HG02884 (cell line): Measurements from ENCODE around the gene PIK3C2G.

Experiments used
- ATAC-seq: cut with Tn5 transposase; IDR thresholded peaks from one replicate; pipeline ENCODE4 v1.9.1; 2021; ENCODE audit warnings: mild to moderate bottlenecking, moderate library complexity; ENCODE audit not compliant: unreplicated experiment

Gene PIK3C2G

GRCh38 chr12:18277196-18277595 is 15.9 kb downstream of the PIK3C2G start:
- no peak for ATAC-seq

DNA sequence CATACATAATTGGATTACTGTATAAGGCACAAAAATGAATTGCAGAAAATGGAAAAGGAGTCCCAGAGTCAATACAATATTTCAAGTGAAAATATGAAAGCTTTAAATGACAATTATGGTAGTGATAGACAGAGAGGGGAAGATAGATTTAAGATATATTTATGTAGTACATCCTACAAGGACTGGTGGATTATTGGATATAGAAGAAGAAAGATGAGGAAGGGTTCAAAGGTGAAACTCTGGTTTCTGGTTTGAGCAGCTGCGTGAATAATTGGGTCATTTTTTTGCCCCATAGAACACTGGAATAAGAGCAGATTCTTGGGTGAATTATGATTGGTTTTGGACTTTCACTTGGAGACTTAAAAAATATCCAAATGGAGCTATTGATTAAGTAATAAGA is 19.4 kb downstream of the PIK3C2G start:
- ATAC-seq, result no peak

DNA sequence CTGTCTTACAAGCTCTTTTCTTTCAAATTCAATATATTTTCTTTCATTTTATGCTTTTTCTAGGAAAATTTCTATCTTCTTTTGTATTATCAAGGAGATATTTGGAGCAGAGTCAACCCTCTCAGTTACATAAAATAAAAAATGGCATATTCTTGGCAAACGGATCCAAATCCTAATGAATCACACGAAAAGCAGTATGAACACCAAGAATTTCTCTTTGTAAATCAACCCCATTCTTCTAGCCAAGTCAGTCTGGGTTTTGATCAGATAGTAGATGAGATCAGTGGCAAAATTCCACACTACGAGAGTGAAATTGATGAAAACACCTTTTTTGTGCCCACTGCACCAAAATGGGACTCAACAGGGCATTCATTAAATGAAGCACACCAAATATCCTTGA is 20.6 kb downstream of the PIK3C2G start:
- no peak for ATAC-seq

GRCh38 chr12:18283831-18284230 is 22.5 kb downstream of the PIK3C2G start:
- no peak for ATAC-seq

DNA sequence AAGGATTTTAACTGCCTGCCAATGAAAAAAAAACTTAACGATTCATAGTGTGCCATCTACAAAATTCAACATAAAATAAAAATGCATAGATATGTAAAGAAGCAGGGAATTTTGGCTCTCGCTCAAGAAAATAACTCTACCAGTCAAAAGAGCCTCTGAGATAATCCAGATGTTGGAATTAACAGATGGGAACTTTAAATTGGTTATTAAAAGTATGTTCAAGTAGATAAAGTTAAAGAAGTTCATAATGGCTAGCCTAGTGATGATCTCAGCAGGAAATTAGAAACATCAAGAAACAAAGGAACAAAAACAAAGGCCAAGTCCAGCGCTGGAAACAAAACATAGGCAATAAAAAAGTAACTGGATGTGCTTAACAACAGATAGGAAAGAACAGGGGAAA is 23.1 kb downstream of the PIK3C2G start:
- no peak for ATAC-seq

GRCh38 chr12:18285161-18285560 is 23.8 kb downstream of the PIK3C2G start:
- ATAC-seq, result no peak

GRCh38 chr12:18290386-18290785 is 29.1 kb downstream of the PIK3C2G start:
- no peak for ATAC-seq

DNA sequence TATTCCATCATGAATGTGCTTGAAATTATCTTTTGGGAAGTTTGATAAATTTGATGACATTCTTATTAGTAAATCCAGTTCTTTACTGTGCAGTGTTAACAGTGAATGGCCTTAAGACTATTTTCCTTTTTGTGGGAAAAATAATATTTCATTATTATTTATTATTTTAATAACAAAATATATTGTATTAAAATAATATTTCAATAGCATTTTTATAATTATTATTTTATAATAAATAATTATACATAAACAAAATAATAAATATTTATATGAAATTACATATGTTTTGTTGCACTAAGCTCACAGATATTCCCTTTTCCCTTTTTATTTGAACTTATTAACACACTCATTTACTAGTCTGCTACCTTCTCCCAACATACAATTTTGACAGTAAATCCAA is 33.6 kb downstream of the PIK3C2G start:
- no peak for ATAC-seq

DNA sequence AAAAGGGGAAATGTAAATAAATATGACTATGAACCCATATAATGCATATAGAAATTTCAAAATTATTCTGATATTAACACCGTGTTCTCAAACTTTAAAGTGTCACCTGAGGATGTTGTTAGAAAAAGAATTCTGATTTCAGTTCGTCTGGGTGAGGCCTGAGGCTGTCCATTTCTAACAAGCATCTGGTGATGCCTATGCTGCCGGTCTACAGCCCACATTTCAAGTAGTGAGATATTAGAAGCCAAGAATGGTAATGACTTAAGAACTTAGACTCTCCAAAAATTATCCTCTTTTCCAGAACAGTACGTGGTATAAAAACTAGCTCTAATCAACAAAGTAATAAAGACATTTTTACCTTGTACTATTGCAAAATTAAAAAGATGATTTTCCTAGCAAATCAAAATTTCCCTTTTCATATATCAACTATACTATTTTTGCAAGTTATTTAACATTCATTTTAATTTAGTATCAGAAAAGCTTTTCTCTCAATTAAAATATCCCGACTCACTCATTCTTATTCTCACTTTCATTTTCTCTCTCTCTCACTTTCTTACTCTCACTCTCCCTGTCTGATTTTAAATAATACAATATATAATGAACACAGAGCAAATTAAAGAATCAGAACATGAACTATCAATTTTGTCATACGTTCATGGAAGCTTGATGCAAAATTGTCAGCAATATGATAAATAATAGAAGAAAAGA is 35.0 kb downstream of the PIK3C2G start:
- ATAC-seq, result no peak

DNA sequence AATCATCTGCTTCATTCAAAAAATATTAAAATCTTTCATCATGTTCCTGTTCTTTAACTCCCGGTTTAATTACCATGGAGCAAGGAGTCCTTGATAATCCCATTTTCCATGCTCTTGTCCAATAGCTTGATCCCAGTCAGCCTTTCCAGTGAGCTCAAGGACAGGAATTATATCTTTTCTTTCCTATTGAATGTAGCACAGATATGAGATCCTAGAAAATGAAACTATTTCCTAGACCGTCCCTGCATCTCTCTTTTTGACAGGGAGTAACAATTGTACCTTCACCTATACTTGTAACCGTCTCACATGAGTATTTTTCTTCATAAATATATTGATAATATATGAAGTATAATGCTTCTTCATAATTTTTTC is 35.6 kb downstream of the PIK3C2G start:
- ATAC-seq, result no peak

DNA sequence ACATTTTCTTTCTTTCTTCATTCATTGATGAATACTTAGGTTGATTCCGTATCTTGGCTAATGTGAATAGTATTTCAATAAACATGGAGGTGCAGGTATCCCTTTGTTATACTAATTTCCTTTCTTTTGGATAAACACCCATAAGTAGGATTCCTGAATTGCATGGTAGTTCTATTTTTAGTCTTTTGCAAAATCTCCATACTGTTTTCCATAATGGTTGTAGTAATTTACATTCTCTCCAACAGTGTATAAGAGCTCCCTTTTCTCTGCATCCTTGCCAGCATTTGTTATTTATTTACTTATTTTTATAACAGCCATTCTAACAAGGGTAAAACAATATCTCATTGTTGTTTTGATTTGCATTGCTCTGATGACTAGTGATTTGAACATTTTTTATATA is 36.6 kb downstream of the PIK3C2G start:
- ATAC-seq, result no peak

- ATAC-seq, result no peak
These were observed 41.6 kb downstream of the PIK3C2G start for GRCh38 chr12:18302809-18303430.

GRCh38 chr12:18304609-18305008 is 43.3 kb downstream of the PIK3C2G start:
- ATAC-seq, result no peak

DNA sequence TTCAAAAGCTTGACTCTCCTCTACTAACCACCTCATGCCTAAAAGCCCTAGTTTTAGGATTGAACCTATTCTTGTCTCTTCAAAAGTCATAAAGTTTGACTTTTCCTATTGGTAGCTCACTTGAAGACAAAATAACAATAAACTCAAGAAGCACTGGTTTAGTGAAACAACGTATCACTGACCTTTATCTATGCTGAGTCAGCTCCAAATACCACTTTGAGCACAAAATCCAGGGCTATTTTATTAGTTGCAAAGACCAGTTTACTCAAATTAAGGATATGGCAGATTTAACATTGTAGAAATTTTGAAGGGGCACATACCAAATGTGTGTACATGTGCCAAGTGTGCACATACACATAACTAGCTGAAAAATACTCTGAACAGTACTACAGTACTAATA is 45.0 kb downstream of the PIK3C2G start:
- ATAC-seq, result no peak

DNA sequence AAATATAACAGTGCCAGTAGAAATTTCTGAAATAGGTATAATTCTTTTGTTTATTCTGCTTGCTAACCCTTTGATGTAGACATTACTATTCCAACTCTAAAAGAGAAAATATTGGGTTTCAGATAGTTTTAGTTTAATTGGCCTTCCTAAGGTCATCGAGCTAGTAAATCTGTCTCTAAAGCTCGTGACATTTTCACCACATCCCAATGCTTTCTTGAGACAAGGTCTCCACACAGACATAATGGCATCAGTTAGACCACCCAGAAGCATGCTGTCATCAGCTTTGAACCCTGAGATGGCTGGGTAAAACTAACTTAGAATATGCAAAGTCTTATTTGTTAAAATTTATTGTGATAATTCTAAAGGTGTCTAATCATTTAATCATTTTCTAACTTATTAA is 52.0 kb downstream of the PIK3C2G start:
- no peak for ATAC-seq

DNA sequence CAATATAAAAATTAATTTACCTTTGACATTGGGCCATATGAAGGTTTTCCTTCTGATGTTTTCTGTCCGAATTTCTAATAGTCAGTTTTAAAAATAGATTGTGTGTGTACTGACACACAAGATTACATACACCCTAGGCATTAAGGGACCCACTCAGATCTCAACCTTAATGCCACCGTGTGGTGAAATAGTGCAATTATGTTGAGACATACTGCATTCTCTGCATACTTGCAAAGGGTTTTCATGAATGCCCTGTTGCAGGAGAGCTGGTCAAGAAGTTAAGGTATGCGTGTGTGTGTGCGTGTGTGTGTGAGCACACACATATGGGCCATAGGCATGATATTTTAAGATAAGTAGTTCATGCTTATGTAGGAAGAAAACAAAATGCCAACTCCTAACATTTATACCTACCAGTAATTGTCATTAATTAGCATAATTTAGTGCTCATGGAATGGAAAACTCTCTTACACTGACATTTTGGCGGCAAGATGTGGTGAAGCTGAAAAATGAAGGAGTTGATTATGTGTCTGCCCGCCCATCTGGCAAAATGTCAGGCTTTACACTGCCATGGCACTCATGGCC is 58.8 kb downstream of the PIK3C2G start:
- no peak for ATAC-seq

- no peak for ATAC-seq
These were observed 59.7 kb downstream of the PIK3C2G start for GRCh38 chr12:18320976-18321375.

GRCh38 chr12:18323159-18323558 is 61.8 kb downstream of the PIK3C2G start:
- ATAC-seq, result no peak

GRCh38 chr12:18327036-18327435 is 65.7 kb downstream of the PIK3C2G start:
- no peak for ATAC-seq

DNA sequence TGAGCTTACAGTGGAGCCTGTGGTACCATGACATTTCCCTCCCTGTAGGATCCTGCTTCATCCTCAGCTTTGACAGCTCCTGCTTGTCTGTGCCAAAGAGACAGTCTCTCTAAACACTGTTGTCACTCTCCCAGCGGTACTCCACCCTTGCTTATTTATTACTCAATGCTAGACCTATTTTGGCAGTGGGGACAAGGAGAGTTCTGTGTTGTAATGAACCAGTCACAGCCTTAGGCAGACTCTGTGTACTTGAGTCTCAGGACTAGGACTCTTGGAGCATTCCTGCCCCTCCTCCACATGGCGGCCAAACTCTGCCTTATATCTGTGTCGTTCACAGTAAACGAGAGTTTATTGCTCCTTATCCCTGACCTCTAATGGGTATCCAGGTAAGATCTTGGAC is 70.9 kb downstream of the PIK3C2G start:
- ATAC-seq, result no peak

DNA sequence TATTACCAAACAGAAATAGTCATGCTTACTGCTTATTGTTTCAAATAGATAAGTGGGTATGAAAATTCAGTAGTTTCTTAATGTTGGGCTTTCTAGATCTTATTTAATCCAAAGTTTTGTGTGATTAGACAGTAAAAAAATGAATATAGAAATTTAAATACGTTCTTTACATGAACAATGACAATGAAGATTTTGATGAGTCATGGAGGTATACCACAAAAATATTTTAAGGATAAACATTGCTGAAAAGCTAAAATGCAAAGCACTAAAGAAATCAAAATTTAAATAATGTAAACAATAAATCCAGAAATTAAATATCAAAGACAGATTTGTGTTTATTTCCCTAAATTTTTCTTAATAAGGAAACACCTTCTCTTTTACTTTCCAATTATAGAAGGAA is 78.3 kb downstream of the PIK3C2G start:
- ATAC-seq, result no peak

GRCh38 chr12:18340186-18340585 is 78.9 kb downstream of the PIK3C2G start:
- ATAC-seq, result no peak

DNA sequence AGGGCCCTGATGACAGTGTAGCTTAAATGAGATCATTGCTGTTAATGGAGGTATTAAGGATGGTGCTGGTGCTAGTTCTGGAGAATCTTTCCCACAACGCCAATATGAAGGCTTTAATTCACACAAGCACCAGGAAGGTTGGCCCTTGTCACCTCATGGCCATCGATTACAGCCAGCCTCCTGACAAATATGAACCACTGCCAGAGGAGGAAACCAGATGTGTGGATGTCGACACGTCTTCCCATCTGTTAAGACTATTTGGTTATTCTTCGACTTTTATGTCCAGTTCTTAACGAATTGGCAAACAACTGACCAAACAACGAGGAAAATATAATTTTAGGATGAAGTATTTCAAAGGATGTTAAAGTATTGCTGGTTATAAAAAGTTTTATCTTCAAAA is 79.5 kb downstream of the PIK3C2G start:
- no peak for ATAC-seq
